HG02798 (cell line): Measurements from ENCODE around the gene HECTD1.
"Not testable (repeated sequence)": the region's sequence is repeated elsewhere in the genome, so short reads cannot be mapped to it uniquely, and the experiment has no call there.

Experiments used
- ATAC-seq: cut with Tn5 transposase; IDR thresholded peaks from one replicate; pipeline ENCODE4 v1.9.1; 2021; ENCODE audit warnings: mild to moderate bottlenecking; ENCODE audit not compliant: unreplicated experiment, poor library complexity

The HECTD1 gene

DNA sequence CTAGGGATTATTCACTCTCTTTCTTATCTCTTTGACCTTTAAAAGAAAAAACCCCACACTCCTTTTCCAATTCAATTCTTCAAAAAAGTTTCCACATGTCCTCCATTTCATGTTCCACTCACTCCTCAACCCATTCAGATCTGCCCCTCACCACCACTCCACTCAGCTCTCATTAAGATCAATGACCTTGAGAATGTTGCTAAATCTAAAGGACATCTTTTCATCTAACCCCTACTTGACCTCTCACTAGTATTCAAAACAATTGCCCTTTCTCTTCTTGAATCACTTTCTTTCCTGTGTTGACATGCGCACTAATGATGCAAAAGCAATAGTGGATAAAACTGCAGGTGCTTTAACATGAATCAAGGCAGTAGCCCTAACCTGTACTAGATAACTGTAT is 9.9 kb downstream of the HECTD1 start:
- no peak for ATAC-seq

DNA sequence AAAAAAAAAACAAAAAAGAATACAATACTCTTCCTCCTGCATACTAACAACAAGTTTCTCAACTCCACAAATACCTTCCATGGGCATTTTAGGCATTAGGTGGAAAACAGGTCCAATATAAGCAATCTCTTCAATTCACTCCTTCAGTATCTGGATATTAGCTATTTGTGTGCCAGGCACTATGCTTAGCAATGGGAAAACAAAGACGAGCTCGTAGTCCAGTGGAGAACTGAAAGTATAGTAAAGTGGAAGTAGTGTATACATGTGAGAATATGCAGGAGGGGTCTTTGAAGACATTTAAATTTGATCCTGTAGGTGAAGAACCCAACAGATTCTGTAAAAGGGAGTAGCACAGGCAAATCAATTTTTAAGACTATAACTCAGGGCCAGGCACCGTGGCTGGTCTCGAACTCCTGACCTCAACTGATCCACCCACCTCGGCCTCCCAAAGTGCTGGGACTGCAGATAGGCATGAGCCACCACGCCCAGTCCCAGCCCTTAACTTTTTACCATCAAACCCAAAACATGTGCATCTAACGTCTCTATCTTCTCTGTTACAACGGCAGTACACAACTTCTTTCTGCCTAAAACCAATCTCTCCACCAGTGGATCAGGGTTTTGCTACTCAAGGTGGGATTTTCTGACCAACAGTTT is 10.6 kb downstream of the HECTD1 start:
- no peak for ATAC-seq

DNA sequence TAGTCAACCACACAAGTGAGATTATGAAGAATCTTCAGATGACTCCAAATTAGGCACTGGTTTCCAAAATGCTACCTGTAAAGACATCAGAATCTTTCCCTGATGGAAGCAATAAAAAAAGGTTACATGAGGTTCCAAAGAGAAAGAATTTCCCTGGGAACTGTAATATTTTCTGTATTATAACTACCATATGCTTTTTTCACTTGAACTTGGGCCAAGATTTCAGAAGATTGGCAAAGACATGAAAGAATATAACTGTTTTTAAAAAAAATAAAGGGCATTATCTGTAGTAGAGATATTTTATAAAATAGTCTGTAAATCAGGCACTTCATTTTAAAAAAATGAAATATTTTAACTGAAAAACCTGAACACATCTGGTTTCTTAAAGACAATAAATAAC is 12.9 kb downstream of the HECTD1 start:
- ATAC-seq: no peak

DNA sequence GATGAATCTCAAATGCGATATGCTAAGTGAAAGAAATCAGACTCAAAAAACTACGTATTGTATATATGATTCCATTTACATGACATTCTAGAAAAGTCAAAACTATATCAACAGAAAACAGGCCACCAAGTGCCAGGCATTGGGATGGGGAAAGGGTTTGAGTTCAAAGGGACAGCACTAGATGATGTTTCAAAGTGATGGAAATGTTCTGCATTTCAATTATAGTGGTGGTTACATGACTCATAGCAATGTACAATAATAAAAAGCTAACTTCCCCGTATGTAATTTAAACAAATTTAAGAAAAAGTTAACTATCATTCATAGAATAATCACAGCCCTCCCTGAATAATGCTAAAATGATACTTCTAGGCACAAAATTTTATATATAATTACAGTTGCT is 13.5 kb downstream of the HECTD1 start:
- ATAC-seq: no peak

DNA sequence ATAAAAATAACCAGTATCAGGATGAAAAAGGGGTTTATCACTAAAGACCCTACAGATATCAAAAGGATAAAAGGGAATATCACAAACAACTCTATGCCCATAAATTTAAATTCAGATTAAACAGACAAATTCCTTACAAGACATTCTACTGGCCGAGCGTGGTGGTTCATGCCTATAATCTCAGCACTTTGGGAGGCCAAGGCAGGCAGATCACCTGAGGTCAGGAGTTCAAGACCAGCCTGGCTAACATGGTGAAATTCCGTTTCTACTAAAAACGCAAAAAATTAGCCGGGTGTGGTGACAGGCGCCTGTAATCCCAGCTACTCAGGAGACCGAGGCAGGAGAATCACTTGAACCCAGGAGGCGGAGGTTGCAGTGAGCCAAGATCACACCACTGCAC is 15.0 kb downstream of the HECTD1 start:
- ATAC-seq: not testable (repeated sequence)

DNA sequence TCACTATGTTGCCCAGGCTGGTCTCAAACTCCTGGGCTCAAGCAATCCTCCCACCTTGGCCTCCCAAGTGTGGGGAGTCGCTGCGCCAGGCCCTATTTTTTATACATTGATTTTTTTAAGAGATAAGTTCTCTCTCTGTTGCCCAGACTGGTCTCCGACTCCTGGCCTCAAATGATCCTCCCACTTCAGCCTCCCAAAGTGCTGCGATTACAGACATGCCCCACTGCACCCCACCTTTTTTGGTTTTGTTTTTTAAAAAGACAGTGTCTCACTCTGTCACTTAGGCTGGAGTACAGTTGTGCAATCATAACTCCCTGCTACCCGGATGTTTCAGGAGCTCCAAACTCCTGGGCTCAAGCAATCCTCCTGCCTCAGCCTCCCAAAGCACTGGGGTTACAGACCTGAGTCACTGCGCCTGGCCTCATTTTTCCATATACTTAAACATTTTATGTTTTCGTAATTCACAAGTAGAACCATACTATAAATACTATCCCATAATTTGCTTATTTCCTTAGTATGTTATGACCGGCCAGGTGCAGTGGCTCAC is 16.8 kb downstream of the HECTD1 start:
- ATAC-seq: no peak

DNA sequence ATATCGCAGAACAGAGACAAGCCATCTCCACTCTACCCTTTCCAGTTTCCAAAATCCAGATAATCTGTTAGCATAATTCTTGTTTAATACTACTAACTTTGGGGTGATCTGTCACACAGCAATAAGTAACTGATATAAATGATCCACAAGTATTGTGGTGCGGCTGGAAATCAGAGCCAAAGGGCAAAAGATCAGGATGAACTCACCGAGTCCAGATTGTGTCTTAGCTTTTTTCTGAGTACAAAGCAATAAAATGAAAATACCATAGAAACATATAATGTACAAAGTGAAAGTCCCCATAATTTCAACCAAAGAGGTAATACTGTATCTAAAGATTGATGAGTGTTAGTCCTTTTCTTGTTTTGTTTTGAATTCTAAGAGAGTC is 17.4 kb downstream of the HECTD1 start:
- no peak for ATAC-seq

DNA sequence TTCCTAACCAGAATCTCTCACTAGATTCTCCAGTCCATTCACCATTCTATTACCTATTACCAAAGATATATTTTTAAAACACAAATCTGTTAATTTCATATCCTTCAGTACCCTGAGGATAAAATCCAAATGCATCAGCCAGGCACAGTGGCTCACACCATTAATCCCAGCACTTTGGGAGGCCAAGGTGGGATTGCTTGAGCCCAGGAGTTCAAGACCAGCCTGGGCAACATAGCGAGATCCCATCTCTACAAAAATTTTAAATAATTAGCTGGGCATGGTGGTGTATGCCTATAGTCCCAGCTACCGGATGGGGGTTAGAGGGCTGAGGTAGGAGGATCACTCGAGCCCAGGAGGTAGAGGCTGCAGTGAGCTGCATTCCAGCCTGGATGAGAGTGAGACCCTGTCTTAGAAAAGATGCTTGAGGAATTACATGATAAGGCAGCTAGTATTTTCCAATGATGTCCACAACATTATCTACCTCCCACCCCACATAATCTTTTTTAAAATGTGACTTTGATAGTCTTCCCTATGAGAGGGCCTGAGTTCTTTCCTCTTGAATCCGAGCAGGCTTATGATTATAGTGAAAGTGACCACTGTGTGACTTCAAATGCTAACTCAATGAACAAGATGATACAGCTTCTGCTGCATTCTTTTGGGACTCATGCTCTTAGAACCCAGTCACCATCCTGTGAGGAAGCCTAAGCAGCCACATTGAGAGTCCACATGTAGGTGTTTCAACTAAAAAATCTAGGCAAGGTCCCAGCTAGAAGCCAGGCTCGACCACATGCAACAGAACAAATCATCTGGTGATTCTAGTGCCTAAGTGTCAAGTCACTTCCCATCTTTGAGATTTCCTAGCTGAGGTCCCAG is 18.0 kb downstream of the HECTD1 start:
- no peak for ATAC-seq

DNA sequence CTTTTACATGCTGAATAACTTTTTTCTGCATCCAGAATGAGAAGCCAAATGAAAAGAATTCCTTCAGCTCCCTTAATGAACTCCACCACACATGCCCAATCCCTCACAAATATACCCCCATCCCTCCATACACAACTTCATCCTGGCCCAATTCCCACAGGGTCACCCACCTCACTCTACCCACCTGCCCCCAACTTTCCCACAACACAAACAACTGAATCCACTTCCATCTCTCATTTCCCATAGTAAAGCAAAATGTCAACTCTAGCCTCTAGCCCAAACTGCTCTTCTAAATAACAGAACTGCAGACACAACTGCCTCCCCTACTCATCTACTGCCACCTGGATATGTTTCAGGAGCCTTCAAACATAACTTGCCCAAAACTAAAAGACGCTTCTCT is 18.8 kb downstream of the HECTD1 start:
- no peak for ATAC-seq

DNA sequence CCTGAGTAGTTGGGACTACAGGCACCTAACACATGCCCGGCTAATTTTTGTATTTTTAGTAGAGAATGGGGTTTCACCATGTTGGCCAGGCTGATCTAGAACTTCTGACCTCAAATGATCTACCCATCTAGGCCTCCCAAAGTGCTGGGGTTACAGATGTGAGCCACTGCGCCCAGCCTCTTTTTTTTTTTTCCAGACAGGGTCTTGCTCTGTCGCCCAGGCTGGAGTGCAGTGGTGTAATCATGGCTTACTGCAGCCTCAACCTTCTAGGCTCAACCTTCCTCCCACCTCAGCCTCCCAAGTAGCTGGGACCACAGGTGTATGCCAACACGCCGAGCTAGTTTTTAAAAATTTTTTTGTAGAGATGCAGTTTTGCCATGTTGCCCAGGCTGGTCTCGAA is 25.6 kb downstream of the HECTD1 start:
- not testable (repeated sequence) for ATAC-seq

DNA sequence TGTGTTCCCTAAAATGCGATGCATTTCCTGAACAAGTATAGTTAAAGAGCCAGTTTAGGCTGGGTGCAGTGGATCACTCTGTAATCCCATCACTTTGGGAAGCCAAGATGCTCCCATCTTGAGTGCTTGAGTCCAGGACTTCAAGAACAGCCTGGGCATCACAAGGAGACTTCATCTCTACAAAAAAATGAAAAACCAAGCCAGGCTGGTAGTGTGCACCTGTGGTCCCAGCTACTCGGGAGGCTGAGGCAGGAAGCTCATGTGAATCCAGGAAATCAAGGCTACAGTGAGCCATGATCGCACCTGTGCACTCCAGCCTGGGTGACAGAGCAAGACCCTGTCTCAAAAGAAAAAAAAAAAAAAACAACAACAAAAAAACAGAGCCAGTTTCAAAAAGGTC is 26.3 kb downstream of the HECTD1 start:
- no peak for ATAC-seq

DNA sequence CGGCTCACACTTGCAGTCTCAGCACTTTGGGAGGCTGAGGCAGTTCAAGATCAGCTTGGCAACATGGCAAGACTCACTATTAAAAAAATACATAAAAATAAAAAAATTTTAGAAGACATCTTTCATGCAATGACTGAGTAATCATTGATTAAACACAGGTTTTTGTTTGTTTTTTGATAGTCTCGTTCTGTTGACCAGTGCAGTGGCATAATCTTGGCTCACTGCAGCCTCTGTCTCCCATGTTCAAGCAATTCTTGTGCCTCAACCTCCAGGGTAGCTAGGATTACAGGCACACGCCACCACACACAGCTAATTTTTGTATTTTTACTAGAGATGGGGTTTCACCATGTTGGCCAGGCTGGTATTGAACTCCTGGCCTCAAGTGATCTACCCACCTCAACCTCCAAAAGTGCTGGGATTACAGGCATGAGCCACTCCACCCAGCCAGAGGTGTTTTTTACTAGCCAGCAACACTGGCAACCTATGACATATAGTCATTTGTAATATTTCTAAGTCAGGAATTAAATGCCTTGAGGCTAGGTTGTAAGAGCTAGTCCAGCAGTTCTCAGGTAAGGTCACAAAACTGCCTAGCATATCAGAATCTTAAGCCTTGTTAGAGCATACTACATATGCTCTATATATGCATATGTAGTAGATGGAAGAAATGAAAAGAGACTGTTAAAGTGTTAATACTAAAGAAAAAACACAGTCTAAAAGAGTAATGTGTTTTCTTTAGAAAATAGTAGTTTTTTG is 27.1 kb downstream of the HECTD1 start:
- no peak for ATAC-seq

DNA sequence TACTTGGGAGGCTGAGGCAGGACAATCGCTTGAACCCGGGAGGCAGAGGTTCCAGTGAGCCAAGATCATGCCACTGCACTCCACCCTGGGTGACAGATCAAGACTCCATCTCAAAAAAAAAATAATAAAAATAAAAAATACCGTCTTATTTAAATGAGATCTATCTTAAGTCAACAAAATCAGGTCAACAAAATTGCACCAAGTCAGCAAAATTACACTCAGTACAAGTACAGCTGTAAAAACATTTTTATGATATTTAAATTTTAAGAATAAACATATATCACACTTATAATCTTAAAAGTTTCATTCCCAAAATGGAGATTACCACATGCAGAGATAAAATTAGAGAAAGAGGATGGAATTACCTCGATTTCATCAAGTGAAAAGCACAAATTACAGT is 33.2 kb downstream of the HECTD1 start:
- no peak for ATAC-seq

DNA sequence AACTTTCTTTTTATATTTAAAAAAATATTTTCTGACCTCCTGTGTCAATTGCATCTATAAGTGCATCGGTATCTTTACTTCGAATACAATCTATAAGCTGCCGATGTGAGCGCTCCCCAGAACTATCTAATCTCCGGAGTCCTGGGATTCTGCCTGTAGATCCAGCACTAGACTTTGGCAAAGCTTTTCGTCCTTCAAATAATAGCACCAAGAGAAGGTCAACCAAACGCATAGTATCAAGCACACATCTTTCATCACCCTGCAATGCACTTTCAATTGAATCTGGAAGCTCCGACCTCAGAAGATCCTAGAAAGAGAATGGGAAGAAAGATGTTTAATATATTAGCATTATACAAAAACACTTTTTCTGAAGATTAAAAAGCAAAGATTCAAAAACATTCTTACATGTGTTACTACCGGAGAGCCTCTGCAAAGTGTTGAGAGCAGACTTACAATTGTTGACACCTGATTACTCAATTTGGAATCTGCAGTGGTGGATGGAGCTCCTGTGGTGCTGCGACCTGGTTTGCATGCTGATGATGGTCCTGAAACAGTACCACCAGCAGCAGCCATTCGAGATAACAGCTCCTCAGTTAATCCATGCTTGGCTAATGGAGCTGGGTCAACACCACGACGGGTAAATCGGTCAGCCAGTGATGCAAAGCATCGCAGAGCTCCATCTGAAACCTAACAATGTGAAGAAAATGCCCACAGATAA is 34.3 kb downstream of the HECTD1 start:
- no peak for ATAC-seq

DNA sequence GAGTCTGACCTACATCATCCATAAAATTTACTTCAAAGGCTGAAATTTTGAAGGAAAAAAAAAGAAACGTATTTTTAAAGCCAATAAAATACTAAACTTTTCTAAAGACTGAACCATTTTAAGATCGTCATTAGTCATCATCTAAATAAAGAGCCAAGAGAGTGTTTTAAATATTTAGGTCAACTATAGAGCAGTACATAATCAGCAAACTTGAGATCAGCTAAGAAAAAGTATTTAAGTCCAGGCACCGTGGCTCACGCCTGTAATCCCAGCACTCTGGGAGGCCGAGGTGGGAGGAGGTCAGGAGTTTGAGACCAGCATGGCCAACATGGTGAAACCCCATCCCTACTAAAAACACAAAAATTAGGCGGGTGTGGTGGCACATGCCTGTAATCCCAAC is 35.5 kb downstream of the HECTD1 start:
- ATAC-seq: no peak

DNA sequence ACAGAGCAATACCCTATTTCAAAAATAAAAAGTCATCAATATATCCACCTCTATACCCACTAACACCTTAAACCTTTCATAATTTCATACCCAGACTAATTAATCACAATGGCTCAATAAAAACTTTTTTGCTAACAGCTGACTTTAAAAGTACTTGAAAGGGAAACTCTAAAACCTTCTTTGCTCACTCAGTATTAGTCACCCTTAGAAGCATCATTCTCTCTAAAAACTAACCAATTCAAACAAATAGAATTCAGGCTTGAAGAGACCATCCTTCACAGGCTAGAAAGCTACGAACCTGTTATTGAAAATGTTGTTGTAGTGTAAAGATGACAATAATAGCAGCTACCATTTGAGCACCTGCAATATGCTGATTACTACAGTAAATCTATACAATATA is 37.2 kb downstream of the HECTD1 start:
- no peak for ATAC-seq

DNA sequence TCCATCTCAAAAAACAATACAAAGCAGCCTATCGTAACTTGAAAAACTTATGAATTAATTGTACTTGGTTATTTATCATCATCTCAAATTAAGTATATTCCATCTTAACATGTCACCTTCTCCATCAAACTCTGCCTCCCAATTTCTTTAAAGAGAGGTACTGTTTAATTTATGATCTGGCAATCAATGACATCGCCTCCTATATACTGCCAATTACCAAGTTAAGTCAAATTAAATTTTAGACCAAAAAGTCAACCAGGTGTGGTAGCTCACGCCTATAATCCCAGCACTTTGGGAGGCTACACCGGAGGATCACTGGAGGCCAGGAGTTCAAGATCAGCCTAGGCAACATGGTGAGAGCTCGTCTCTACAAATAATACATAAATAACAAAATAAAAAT is 37.7 kb downstream of the HECTD1 start:
- ATAC-seq: no peak

DNA sequence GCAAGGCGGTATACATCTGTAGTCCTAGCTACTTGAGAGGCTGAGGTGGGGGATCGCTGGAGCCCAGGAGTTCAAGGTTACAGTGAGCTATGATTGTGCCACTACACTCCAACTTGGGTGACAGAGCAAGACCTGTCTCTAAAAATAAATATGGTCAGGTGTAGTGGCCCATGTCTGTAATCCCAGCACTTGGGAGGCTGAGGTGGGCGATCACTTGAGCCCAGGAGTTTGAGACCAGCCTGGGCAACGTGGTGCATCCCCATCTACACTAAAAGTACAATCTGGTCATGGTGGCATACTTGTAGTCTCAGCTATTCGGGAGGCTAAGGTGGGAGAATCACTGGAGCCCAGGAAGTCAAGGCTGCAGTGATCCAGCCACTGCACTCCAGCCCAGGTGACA is 40.6 kb downstream of the HECTD1 start:
- ATAC-seq: no peak

DNA sequence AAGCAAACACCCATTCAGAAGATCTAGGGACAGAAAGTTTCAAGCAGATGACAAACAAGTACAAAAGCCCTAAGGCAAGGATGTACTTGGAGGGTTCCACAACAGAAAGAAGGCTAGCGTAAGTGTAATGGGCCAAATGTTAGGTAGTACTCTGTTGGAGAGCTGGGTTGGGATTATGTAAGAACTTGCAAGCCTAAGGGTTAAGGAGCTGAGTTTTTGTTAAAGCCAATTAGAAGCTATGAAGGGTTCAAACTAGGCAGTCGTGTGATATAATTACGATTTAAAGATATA is 41.4 kb downstream of the HECTD1 start:
- no peak for ATAC-seq

DNA sequence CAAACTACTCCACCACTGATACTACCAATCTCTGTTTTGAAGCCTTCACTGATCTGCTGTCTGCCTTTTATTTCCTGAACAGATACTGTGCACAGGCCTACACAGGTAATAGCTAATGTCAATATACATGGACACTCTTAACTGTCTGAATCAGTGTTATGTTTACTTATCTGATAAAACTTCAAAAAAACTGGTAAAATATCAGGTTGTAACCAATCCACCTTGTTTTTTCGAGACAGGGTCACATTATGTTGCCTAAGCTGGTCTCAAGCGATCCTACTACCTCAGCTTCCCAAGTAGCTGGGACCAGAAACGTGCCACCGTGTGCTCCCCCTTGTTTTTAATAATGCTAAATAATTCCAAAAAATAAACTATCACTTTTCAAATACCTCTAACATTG is 43.5 kb downstream of the HECTD1 start:
- ATAC-seq: no peak
